HG02678 (cell line): ENCODE data around the gene QRSL1.
"Not testable (repeated sequence)": the region's sequence is repeated elsewhere in the genome, so short reads cannot be mapped to it uniquely, and the experiment has no call there.

Experiments
- ATAC-seq: cut with Tn5 transposase; IDR thresholded peaks from one replicate; pipeline ENCODE4 v1.9.1; 2021; ENCODE audit warnings: mild to moderate bottlenecking, moderate library complexity; ENCODE audit not compliant: unreplicated experiment

Gene QRSL1, protein sequence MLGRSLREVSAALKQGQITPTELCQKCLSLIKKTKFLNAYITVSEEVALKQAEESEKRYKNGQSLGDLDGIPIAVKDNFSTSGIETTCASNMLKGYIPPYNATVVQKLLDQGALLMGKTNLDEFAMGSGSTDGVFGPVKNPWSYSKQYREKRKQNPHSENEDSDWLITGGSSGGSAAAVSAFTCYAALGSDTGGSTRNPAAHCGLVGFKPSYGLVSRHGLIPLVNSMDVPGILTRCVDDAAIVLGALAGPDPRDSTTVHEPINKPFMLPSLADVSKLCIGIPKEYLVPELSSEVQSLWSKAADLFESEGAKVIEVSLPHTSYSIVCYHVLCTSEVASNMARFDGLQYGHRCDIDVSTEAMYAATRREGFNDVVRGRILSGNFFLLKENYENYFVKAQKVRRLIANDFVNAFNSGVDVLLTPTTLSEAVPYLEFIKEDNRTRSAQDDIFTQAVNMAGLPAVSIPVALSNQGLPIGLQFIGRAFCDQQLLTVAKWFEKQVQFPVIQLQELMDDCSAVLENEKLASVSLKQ

DNA sequence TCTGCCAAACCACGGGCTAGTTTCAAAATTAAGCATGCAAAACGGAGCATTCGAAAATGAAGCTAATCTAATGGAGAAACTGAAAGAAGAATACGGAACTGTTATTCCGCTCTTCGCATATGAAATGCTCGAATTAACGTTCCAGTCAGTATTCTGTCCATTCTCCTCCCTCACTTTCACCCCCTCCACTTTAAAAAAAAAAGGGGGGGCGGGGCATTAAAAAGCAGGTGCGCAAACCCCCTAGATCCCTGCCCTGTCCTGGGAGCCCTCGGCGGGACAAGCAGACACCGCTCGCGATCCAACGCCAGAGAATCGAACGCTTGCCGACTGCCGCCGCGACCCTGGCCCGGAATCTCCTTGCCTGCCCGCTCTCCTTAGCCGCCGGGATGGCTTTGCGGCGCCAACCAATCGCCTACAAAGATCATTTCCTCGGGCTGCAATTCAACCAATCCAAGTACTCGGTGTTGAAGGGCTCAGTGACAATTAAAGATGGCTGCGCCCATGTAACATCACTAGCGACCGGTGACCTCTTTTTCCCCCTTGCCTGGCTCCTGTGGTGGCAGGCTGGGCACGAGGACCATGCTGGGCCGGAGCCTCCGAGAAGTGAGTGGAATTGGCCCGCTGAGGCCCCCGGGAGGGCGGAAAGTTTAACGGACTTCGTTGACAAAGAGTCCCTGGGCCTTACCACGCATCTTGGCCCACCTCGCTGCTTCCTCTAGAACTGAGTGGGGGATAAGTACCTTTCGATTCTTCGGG is at the start of gene QRSL1, which contains the start of gene RTN4IP1:
TSS of gene QRSL1 (plus strand) at position 476 of the 756 bp plus-strand sequence. CDS start at position 580, 104 bp downstream.
TSS of gene RTN4IP1 (minus strand) at position 396 of the 756 bp plus-strand sequence. CDS start 477 bp downstream, outside the sequence.
- peak; percentile 80 for ATAC-seq

DNA sequence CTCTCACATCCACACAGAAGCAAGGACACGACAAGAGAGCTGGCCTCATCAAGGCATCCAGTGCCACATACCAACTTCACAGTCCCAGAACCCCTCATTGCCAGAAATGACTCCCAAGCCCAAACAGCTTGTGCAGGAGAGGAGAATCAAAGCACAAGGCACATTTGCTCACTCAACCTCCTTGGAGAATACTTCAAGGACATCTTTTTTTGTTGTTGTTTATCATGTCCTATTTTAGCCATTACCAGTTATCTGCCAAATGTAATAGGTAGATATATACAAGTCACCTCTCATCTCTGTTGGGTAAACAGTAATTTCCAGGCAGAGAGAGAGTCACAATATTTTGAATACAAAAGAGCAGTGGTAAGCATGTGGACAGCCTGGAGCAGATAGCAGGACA is 47.9 kb upstream of the QRSL1 start:
- ATAC-seq = no peak

DNA sequence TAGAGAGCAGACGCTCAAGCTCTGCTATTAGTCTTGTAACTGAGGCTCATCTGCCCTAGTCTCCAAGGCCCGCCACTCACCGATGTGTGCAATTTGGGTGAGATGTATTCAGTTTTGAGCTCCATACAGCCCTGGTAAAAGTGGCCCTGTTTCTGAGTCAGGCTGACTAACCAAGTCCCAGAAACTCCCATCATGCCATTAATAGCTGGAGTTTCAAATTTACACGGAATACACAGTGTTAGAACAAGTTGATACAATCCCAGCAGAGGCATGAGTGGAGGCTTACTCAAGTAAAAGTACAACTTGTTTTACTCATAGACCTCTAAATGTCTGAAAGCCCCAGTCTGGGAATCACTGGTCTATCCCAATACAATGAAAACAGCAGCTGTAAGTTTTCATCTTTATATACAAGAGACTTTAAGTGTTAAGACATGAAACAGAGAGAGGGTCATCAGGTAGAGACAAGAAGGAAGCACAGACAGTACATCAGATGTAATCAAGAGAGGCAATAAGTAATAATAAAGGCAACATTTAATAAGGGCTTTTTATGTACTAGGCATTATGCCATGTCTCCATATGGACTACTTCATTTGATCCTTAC is 42.5 kb upstream of the QRSL1 start:
- ATAC-seq = no peak

DNA sequence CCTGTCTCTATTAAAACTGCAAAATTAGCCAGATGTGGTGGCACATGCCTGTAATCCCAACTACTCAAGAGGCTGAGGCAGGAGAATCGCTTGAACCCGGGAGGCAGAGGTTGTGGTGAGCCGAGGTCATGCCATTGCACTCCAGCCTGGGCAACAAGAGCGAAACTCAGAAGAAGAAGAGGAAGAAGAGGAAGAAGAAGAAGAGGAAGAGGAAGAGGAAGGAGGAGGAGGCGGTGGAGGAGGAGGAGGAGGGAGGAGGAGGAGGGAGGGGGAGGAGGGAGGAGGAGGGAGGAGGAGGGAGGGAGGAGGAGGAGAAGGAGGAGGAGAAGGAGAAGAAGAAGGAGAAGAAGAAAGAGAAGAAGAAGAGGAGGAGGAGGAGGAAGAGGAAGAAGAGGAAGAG is 40.4 kb upstream of the QRSL1 start:
- ATAC-seq = not testable (repeated sequence)

DNA sequence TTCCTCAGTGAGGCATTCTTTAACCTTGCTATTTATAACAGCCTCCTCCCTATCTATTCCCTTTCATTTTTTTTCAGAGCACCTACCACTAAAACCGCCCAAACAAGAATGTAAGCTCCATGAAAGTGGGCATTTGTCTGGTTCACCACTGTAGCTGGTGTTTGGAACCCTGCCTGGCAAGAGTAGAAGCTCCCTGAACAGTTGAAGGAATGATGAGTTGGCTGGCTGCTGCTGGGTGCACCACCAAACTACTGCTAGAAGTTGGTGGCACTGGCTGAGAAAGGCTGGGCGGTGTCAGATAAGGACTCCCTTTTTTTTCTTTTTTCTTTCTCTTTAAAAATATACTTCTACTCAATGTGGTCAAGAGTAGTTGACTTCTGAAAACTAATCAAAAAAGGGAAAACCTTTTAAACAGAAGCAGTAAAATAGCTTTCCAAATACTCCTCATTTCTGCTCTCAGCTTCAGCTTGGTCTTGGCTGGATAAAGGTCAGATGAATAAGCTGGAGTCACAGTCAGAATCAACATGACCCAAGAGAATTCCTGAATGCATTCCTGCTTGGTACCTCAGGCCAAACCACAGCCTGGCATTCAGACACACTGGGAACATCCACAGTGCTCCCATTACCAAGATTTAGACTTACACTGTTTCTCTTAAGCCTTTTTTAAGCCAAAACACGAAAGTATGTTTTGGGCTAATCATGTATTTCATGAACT is 38.1 kb upstream of the QRSL1 start:
- ATAC-seq = no peak

DNA sequence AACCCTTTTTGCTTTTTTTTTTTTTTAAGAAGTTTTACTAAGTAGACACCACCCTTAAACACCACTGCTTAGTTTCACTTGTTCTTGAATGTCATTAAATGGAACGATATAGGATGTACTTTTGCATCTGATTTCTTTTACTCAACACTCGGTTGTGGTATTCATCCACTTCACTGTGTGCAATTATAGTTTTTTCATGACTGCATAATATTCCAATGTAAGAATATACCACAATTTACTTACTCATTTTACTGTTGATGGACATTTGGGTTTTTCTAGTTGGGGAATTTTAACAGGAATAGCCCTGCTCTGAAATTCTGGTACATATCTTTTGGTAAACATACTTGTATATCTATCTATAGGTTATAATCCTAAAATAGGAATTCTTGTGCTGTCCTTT is 29.9 kb upstream of the QRSL1 start:
- no peak for ATAC-seq

DNA sequence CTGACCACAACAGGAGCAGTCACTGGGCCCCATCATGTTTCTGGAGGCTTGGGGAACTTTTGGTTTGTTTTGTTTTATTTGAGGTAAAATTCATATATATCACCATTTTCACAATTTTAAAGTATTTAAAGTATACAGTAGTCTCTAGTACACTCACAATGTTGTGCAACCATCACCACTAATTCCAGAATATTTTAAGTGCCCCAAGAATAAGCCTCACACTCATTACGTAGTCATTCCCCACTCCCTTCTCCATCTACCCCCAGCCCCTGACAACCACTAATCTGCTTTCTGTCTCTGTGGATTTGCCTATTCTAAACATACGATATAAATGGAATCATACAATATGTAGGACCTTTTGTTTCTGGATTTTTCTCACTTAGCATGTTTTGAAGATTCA is 29.0 kb upstream of the QRSL1 start:
- no peak for ATAC-seq

DNA sequence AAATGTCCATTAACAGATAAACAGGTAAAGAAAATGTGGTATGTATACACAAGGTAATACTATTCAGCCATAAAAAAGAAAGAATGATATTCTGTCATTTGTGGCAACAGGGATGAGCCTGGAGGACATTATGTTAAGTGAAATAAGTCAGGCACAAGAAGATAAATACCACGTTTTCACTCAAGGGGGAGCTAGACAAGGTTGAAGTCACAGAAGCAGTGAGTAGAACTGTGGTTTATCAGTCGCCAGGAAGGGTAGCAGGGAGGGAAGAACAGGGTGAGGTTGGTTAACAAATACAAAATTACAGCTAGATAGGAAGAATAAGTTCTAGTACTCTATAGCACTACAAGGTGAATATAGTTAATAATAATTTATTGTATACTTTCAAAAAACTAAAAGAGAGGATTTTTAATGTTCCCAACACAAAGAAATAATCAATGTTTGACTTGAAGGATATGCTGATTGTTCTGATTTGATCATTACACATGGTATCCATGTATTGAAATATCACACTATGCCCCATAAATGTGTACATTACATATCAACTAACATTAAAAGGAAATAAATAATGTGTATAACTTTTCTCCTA is 21.2 kb upstream of the QRSL1 start:
- ATAC-seq = peak; percentile 59

DNA sequence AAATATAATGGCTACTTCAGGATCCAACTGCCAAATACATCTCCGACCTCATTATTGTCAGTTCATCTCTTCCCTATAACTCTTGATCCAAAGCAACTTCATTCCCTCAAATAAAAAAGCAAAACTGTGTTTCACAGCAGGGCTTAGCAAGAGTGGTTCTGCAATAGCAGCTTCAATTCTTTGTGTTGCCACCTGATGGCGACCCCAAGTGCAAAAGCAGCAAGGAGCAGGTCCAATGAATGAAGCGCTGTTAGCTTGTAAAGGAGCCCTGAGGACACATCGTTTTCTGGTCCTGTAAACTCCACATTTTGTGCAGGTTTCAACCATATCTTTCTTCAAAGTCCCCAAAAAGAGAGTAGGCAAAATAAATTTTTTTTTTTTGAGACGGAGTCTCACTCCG is 19.7 kb upstream of the QRSL1 start:
- ATAC-seq = no peak

DNA sequence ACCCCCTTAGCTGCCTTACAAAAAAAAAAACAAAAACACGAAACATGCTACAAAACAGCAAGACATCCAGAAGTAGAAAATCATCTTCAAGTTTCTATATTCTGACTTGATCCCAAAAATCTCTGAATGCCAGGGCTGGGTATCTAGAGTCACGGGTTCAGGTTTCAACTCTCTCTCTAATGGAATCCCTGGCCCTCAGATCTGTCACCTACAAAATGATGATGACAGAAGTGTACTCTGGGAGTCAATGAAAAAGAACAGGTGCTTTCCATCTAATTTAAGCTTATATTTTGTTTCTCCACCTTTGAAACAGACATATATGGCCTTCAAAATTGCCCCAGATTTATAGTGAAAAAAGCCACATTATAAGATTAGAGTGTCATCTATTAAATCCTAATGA is 18.3 kb upstream of the QRSL1 start:
- no peak for ATAC-seq

DNA sequence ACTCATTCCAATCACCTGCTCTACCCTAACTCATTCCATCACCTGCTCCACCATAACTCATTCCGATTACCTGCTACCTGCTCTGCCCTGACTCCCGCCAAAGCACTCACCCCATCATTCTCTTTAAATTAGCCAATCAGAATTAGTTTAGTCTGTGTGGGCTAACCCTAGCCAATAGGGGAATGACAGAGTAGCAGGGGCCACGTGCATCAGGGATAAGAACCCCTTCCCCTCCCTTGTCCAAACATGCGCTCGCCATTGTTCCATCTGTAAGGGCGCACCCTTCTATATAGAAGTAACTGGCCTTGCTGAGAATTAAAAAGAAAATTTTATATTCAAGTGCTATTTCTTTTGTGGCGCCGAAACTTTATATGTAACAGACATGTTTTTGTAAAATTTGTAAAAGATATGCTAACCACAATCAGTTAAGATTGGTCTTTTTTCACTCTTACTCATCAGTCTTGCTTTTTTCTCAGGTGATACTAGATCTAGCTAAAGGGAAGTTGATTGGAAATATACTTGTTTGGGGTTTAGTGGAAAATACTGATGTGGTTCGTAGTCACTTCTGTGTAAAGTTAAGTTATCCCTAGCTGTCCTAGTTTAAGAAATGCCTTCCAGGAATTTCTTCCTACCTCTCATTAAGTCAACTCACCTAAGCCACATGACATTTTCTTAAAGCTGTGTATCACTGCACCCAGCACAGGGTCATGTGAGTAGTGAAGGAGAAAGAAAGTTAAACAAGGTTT is 16.5 kb upstream of the QRSL1 start:
- ATAC-seq = no peak

DNA sequence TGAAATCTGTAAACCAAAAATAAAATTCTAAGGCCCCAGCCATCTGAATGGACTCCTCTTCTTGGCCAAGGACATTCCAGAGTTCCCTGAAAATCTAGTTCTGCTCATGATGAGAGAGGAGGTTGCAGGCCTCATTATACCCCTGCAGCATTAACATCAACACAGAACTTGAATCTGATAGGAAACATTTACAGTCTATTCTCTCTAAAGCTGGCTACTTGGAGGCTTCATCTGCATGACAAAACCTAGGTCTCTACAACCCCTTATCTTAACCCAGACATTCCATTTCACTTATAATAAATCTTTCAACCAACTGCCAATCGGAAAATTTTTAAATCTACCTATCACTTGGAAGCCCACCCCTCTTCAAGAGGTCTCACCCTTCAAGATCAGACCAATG is 15.8 kb upstream of the QRSL1 start:
- no peak for ATAC-seq

DNA sequence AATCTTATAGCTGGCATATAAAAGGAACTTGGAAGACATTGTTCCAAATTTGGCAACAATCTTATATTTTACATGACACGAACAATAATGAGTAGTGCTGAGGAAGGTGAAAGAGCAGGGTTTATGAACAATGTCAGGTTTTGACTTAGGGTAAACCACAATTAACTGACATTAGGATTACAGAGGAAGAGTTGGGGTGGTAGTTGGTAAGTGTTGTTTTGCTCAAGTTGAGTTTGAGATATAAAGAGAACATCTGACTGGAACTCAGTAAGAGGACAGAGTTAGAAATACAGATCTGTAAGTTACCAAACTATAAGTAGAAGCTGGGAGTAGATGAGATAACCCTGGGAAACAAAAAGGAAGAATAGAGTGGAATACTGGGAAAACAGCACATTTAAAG is 15.2 kb upstream of the QRSL1 start:
- ATAC-seq = no peak

DNA sequence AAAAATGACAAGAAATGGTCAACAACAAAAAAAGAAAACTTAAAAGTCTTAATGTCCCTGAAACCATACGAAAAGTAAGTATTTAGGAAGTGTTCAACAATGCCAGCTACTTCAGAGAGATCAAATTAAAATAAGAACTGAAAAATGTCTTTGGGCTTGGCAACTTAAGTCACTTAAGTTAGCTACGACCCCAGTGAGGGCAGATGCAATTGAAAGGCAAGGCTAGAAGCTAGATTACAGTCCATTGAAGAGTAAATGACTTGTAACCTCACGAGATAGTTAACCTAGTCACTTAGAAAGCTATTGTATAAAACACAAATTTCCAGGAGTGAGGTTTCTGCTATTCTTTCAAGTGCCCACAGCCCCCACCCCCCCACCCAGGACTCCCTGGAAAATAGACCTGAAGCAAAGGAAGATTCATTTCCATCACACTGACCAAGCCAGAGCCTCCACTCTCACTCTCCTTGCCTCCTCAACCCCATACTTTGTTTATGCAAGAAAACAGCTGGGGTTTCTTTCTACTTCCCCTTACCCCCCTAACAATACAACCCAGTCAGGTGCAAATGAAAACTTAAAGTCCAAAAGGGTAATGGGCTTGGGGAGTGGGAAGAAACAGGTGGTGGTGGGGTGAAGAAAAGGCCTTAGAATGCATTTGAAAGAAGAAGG is 14.7 kb upstream of the QRSL1 start:
- peak; percentile 55 for ATAC-seq

DNA sequence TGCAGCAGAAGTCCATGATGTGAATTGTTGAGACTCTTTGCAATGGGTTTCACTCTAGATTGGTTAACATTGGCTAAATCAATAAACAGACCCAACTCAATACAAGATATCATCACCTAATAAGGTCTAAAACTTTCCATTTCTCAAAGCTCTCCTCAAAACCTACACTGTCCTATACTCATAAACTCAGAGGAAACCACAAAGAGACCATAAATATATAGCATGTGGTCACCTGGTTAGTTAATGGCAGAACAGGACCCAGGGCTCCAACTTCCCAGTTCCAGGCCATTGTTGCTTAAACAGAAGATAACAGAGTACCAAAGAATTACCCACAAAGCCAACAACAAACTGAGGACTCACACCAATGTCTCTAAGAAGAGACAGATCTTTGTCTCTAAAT is 12.1 kb upstream of the QRSL1 start:
- peak; percentile 77 for ATAC-seq

DNA sequence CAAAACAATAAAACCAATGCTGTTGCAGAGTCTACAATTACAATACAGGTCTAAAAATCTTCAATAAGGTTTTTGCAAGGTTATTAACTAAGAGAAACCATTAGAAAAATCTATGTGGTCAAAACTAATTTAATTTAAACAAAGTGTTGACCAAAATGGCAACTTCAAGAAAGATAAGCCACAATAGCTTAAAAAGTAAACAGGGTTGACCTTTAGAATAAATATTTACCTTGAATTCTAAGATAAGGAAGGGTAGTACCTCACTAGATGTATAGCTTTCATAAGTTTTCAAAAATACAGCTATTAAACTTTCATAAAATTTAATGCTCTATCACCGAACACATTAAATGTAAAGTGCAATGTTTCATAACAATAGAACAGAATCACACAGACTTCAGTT is 11.5 kb upstream of the QRSL1 start:
- no peak for ATAC-seq

DNA sequence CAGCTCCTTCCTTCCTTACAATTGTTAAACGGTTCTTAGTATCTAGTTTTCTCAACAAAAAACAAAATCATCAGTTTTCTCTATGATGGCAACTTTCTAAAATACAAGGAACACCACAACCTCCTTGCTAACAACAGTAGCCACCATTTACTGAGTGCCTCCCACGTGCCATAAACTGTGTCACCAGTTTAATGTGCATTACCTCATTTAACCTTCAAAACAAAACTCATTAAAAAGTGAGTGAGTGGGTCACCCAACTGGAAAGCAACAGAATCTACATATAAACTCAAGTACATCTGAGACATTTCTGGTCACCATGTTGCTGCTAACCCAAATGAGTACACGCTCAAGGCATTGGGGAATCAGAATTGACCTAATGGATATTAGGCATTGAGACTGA is 11.1 kb upstream of the QRSL1 start:
- no peak for ATAC-seq

DNA sequence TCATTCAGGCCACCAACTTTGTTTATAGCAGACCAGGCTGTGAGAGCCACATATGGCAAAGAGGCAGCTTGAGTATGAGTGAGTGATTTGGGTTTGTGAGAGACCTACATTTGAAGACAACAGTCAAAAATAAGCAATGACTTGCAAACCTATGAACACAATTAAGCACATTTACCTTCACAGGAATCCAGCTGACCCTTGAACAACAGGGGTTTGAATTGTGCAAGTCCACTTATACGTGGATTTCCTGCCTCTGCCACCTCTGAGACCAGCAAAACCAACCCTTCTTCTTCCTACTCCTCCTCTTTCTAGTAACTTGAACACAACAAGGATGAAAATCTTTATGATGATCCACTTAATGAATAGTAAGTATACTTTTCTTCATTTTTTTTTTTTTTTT is 10.2 kb upstream of the QRSL1 start:
- no peak for ATAC-seq
